DOHH2 (cell line): ENCODE results near the gene SORBS1.

Experiments used
- H3F3A ChIP-seq: fragments of 200-600 bp; sonication (generic), shearing (Covaris generic); 2 replicates; pipeline ENCODE4 v1.6.0; 2016; ENCODE audit warnings: antibody characterized with exemption, mild to moderate bottlenecking; ENCODE audit not compliant: control insufficient read depth, insufficient read depth
- H3K27ac ChIP-seq: fragments of 200-600 bp; sonication (generic); 2 replicates; pipeline ENCODE4 v1.5.1; 2014; ENCODE audit warnings: low read depth, mild to moderate bottlenecking, low read length, moderate library complexity
- H3K27me3 ChIP-seq: fragments of 200-600 bp; sonication (generic); 2 replicates; pipeline ENCODE4 v1.6.1; 2014; ENCODE audit warnings: mild to moderate bottlenecking, low read length, mixed read lengths; ENCODE audit not compliant: control insufficient read depth
- H3K36me3 ChIP-seq: fragments of 200-600 bp; sonication (generic); 2 replicates; pipeline ENCODE4 v1.6.1; 2014; ENCODE audit warnings: mild to moderate bottlenecking, low read length, moderate library complexity, mixed read lengths; ENCODE audit not compliant: control insufficient read depth
- H3K4me1 ChIP-seq: fragments of 200-600 bp; sonication (generic); 2 replicates; pipeline ENCODE4 v1.6.1; 2014; ENCODE audit warnings: mild to moderate bottlenecking, low read length, mixed read lengths; ENCODE audit not compliant: control insufficient read depth
- H3K4me2 ChIP-seq: fragments of 200-600 bp; sonication (generic); 2 replicates; pipeline ENCODE4 v1.6.0; 2014; ENCODE audit warnings: mild to moderate bottlenecking, low read length, moderate library complexity
- H3K4me3 ChIP-seq: fragments of 200-600 bp; sonication (generic); 2 replicates; pipeline ENCODE4 v1.5.1; 2014; ENCODE audit warnings: mild to moderate bottlenecking, low read length, mixed read lengths
- H3K79me2 ChIP-seq: fragments of 200-600 bp; sonication (generic); 2 replicates; pipeline ENCODE4 v1.6.1; 2014; ENCODE audit warnings: mild to moderate bottlenecking, low read length, mixed read lengths; ENCODE audit not compliant: control insufficient read depth
- H3K9me2 ChIP-seq: fragments of 200-600 bp; sonication (generic); replicated peaks from 2 replicates; pipeline ENCODE4 v1.6.1; 2014; ENCODE audit warnings: mild to moderate bottlenecking, low read length, mixed read lengths; ENCODE audit not compliant: control insufficient read depth
- H3K9me3 ChIP-seq: fragments of 200-600 bp; sonication (generic); 2 replicates; pipeline ENCODE4 v1.6.1; 2014; ENCODE audit warnings: antibody characterized with exemption, low read length, mixed read lengths; ENCODE audit not compliant: control insufficient read depth, insufficient read depth
- H4K20me1 ChIP-seq: fragments of 200-600 bp; sonication (generic); 2 replicates; pipeline ENCODE4 v1.6.0; 2014; ENCODE audit warnings: low read depth, mild to moderate bottlenecking, antibody characterized with exemption, low read length, moderate library complexity; ENCODE audit not compliant: control insufficient read depth, insufficient read depth
- CTCF ChIP-seq: fragments of 200-600 bp; sonication (generic); IDR thresholded peaks from one replicate; pipeline ENCODE4 v1.5.1; 2014; ENCODE audit warnings: antibody characterized with exemption, mild to moderate bottlenecking, low read depth, low read length; ENCODE audit not compliant: poor library complexity, severe bottlenecking
- EZH2phosphoT487 ChIP-seq: fragments of 200-600 bp; sonication (generic); IDR thresholded peaks from 2 replicates; pipeline ENCODE4 v1.6.1; 2017; ENCODE audit warnings: borderline replicate concordance, mild to moderate bottlenecking, antibody characterized with exemption, low read length, moderate library complexity, mixed read lengths

SORBS1 gene

GRCh38 chr10:95360122-95360714, 201.0 kb downstream of the SORBS1 start:
- Histone ChIP-seq H3K36me3 (no peaks in the 10 kb centered on the region), H4K20me1 (no peaks in the 10 kb centered on the region), H3K9me3 (no peaks in the 10 kb centered on the region), H3K4me2 (peak overlapping the region; percentile 22; the same call in 1 of the 2 replicates), H3K27me3 (no peaks in the 10 kb centered on the region), H3K9me2 (no peaks in the 10 kb centered on the region), H3F3A (no peaks in the 10 kb centered on the region), H3K27ac (no peak overlapping the region), H3K4me1 (peaks cover 16% of the 10 kb centered on the region), H3K4me3 (no peak overlapping the region), H3K79me2 (no peaks in the 10 kb centered on the region)
- TF ChIP-seq EZH2phosphoT487 (no peak), CTCF (no peak)

GRCh38 chr10:95359466-95359865, 201.7 kb downstream of the SORBS1 start:
- Histone ChIP-seq H3K79me2 (no peaks in the 10 kb centered on the region), H3K4me2 (no peak overlapping the region), H3K4me3 (no peak overlapping the region), H3K4me1 (peaks cover 16% of the 10 kb centered on the region), H3K27me3 (no peaks in the 10 kb centered on the region), H4K20me1 (no peaks in the 10 kb centered on the region), H3K27ac (no peak overlapping the region), H3K36me3 (no peaks in the 10 kb centered on the region), H3F3A (no peaks in the 10 kb centered on the region), H3K9me2 (no peaks in the 10 kb centered on the region), H3K9me3 (no peaks in the 10 kb centered on the region)
- TF ChIP-seq CTCF: no peak
- no peak for TF ChIP-seq EZH2phosphoT487

DNA sequence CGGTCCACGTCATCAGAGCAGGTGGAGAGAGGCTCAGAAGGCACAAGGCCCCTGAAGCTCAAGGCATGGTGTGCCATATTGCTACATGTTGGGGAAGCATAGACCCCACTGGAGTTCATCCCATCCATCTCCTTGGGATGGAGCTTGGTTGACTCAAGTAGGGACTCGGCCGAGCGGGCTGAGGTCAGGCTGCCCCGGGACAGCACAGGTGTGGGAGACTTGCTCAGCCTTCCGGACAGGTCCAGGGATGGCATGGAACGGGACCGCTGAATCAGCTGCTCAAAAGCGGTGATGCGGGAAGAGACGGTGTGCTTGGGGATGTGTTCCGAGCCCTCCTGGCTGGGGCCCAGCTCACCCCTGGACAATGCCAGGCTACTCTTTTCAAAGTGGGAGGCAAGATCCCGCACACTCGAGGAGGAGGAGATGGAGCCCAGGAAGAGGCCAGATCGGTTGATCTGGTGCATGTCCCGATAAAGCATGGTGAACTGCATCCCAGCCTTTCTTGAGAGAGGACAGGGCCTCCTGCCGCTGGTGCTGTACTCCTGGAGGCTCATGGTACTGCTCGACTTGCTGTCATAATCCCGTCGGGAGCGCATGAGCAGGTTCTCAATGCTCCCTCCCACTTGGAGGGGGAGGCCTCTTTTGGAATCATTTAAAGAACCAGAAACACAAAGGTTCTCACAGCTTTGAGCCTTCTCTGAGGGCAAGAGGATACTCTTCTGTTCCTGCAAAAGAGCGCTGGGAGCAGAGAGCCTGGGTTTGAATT, 204.8 kb downstream of the SORBS1 start:
- H3K27me3 ChIP-seq: 0 out of 2 replicates have a peak, but pooled peaks cover 3% of the 10 kb centered on the region
- peaks cover 17% of the 10 kb centered on the region for H3K4me1 ChIP-seq
- no peaks in the 10 kb centered on the region for H3K9me3 ChIP-seq
- TF ChIP-seq CTCF: no peak
- no peak for TF ChIP-seq EZH2phosphoT487
- H3K79me2 ChIP-seq: no peaks in the 10 kb centered on the region
- no peaks in the 10 kb centered on the region for H3K9me2 ChIP-seq
- H3K4me2 ChIP-seq: no peak overlapping the region
- H3F3A ChIP-seq: no peaks in the 10 kb centered on the region
- no peaks in the 10 kb centered on the region for H3K36me3 ChIP-seq
- no peak overlapping the region for H3K27ac ChIP-seq
- H4K20me1 ChIP-seq: no peaks in the 10 kb centered on the region
- H3K4me3 ChIP-seq: no peak overlapping the region
